ENCODE data around the gene SERPINC1.
"Not testable (repeated sequence)": the region's sequence is repeated elsewhere in the genome, so short reads cannot be mapped to it uniquely, and the experiment has no call there.

The SERPINC1 gene

DNA sequence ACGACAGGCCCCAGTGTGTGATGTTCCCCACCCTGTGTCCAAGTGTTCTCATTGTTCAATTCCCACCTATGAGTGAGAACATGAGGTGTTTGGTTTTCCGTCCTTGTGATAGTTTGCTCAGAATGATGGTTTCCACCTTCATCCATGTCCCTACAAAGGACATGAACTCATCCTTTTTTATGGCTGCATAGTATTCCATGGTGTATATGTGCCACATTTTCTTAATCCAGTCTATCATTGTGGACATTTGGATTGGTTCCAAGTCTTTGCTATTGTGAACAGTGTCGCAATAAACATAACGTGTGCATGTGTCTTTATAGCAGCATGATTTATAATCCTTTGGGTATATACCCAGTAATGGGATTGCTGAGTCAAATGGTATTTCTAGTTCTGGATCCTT, 36.0 kb downstream of the SERPINC1 start:
- not testable (repeated sequence) for DNase-seq; H3K9me3 Mint-ChIP-seq; H3K4me3 Mint-ChIP-seq; ATAC-seq (replicated peaks); H3K27ac Mint-ChIP-seq; H3K27me3 Mint-ChIP-seq
- H3K4me1 Mint-ChIP-seq (ENCODE audit: low read depth in 2 of 2): peaks cover 9 to 14% of the 10 kb centered on the region in 2 donors
- H3K36me3 Mint-ChIP-seq (ENCODE audit: insufficient read depth): peaks cover 39% of the 10 kb centered on the region

GRCh38 chr1:173878251-173878650, 38.9 kb downstream of the SERPINC1 start:
- DNase-seq: no peak
- no peak overlapping the region for H3K4me3 Mint-ChIP-seq
- no peak for ATAC-seq (replicated peaks)
- H3K27me3 Mint-ChIP-seq: no peaks in the 10 kb centered on the region
- no peak overlapping the region for H3K27ac Mint-ChIP-seq
- peaks cover 0 to 16% of the 10 kb centered on the region in 2 donors for H3K4me1 Mint-ChIP-seq (ENCODE audit: low read depth in 2 of 2)
- H3K9me3 Mint-ChIP-seq: no peaks in the 10 kb centered on the region
- peaks cover 49% of the 10 kb centered on the region for H3K36me3 Mint-ChIP-seq (ENCODE audit: insufficient read depth)

- no peaks in the 10 kb centered on the region for H3K9me3 Mint-ChIP-seq
- H3K4me1 Mint-ChIP-seq (ENCODE audit: low read depth in 2 of 2): peaks cover 4 to 23% of the 10 kb centered on the region in 2 donors
- H3K36me3 Mint-ChIP-seq (ENCODE audit: insufficient read depth): peaks cover 46% of the 10 kb centered on the region
- H3K4me3 Mint-ChIP-seq: no peak overlapping the region
- ATAC-seq (replicated peaks) (no peak), DNase-seq (no peak)
- H3K27ac Mint-ChIP-seq: no peak overlapping the region
- H3K27me3 Mint-ChIP-seq: no peaks in the 10 kb centered on the region
Measured at GRCh38 chr1:173876732-173877131, 40.4 kb downstream of the SERPINC1 start.

GRCh38 chr1:173871500-173871899, 45.6 kb downstream of the SERPINC1 start:
- H3K36me3 Mint-ChIP-seq (ENCODE audit: insufficient read depth): peaks cover 57% of the 10 kb centered on the region
- H3K27ac Mint-ChIP-seq: peak overlapping the region; percentile 87 to 96
- no peaks in the 10 kb centered on the region for H3K27me3 Mint-ChIP-seq
- H3K4me3 Mint-ChIP-seq: peak overlapping the region; percentile 63 to 88
- DNase-seq: no peak
- peaks cover 31 to 53% of the 10 kb centered on the region in 2 donors for H3K4me1 Mint-ChIP-seq (ENCODE audit: low read depth in 2 of 2)
- ATAC-seq (replicated peaks): no peak
- no peaks in the 10 kb centered on the region for H3K9me3 Mint-ChIP-seq

DNA sequence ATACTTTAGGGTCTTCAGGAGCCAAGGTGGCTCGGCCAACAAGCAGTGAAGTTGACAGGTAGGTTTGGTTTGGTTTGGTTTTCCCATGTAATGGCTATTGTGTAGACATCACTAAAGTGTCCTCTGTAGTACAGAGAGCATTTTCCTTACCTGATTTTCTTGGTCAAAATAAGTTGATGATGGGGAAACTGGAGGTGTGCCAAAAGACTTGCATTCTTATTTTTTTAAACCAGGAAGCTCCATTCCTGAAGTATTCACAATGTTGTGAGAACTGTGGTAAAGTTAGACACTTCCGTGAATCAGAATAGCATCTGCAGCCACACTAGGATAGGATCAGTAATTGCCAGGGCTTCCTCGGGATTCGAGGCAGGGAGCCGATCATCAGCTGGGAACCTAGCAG, 46.0 kb downstream of the SERPINC1 start:
- ATAC-seq (replicated peaks) (no peak), DNase-seq (no peak)
- H3K4me1 Mint-ChIP-seq (ENCODE audit: low read depth in 2 of 2): peaks cover 35 to 57% of the 10 kb centered on the region in 2 donors
- peak overlapping the region; percentile 63 to 88 for H3K4me3 Mint-ChIP-seq
- H3K36me3 Mint-ChIP-seq (ENCODE audit: insufficient read depth): peaks cover 57% of the 10 kb centered on the region
- H3K27me3 Mint-ChIP-seq: no peaks in the 10 kb centered on the region
- no peaks in the 10 kb centered on the region for H3K9me3 Mint-ChIP-seq
- H3K27ac Mint-ChIP-seq: peak overlapping the region; percentile 87 to 96

GRCh38 chr1:173870252-173871075, 46.7 kb downstream of the SERPINC1 start:
- H3K4me3 Mint-ChIP-seq: peak overlapping the region; percentile 63 to 88
- peak; percentile 5 for ATAC-seq (replicated peaks)
- H3K27ac Mint-ChIP-seq: peak overlapping the region; percentile 87 to 96
- H3K4me1 Mint-ChIP-seq (ENCODE audit: low read depth in 2 of 2): peaks cover 41 to 58% of the 10 kb centered on the region in 2 donors
- H3K27me3 Mint-ChIP-seq: no peaks in the 10 kb centered on the region
- peak; percentile 11 to 35 (median 21) for DNase-seq
- peaks cover 57% of the 10 kb centered on the region for H3K36me3 Mint-ChIP-seq (ENCODE audit: insufficient read depth)
- no peaks in the 10 kb centered on the region for H3K9me3 Mint-ChIP-seq

DNA sequence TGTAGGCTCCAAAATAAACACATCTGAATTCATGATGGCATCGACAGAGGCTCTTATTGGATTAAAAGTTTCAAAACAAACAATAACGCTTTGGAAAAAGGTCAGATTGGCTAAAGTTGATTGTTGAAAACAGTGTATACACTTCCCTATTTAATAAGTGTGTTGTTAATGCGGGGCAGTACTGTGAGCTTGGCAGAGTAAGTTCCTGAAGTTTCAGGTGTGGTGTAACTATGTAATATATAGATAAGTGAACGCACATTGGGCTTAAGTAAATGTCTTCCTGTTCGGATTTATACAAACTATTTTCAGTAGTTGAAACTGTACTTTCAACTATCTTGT, 48.1 kb downstream of the SERPINC1 start:
- no peaks in the 10 kb centered on the region for H3K27me3 Mint-ChIP-seq
- H3K9me3 Mint-ChIP-seq: no peaks in the 10 kb centered on the region
- ATAC-seq (replicated peaks): no peak
- no peak for DNase-seq
- H3K36me3 Mint-ChIP-seq (ENCODE audit: insufficient read depth): peaks cover 63% of the 10 kb centered on the region
- peaks cover 52 to 73% of the 10 kb centered on the region in 2 donors for H3K4me1 Mint-ChIP-seq (ENCODE audit: low read depth in 2 of 2)
- peak overlapping the region; percentile 96 to 97 for H3K27ac Mint-ChIP-seq
- peak overlapping the region; percentile 88 to 99 for H3K4me3 Mint-ChIP-seq

GRCh38 chr1:173868266-173869020, 48.7 kb downstream of the SERPINC1 start, which contains the start of gene ZBTB37:
Gene ZBTB37, plus strand, starts transcription at chr1:173868380. Its CDS starts 1,846 bp downstream, at chr1:173870226.
- H3K4me1 Mint-ChIP-seq (ENCODE audit: low read depth in 2 of 2): peaks cover 56 to 73% of the 10 kb centered on the region in 2 donors
- peak within 1 kb of the TSS; percentile 88 to 99 for H3K4me3 Mint-ChIP-seq
- ATAC-seq (replicated peaks) (peak; percentile 54), DNase-seq (peak; percentile 72 to 80 (median 80))
- no peaks in the 10 kb centered on the region for H3K9me3 Mint-ChIP-seq
- H3K27ac Mint-ChIP-seq: peak within 1 kb of the TSS; percentile 96 to 97
- H3K36me3 Mint-ChIP-seq (ENCODE audit: insufficient read depth): peaks cover 64% of the 10 kb centered on the region
- H3K27me3 Mint-ChIP-seq: no peaks in the 10 kb centered on the region

GRCh38 chr1:173867753-173868265, 49.3 kb downstream of the SERPINC1 start, which contains the start of gene GAS5:
Gene GAS5, minus strand, starts transcription at chr1:173867989.
- peaks cover 70% of the 10 kb centered on the region for H3K36me3 Mint-ChIP-seq (ENCODE audit: insufficient read depth)
- peak within 1 kb of the TSS; percentile 88 to 99 for H3K4me3 Mint-ChIP-seq
- H3K9me3 Mint-ChIP-seq: no peaks in the 10 kb centered on the region
- ATAC-seq (replicated peaks) (peak; percentile 77), DNase-seq (peak; percentile 97 to 99 (median 98))
- H3K27ac Mint-ChIP-seq: peak within 1 kb of the TSS; percentile 96 to 97
- no peaks in the 10 kb centered on the region for H3K27me3 Mint-ChIP-seq
- peaks cover 56 to 69% of the 10 kb centered on the region in 2 donors for H3K4me1 Mint-ChIP-seq (ENCODE audit: low read depth in 2 of 2)

DNA sequence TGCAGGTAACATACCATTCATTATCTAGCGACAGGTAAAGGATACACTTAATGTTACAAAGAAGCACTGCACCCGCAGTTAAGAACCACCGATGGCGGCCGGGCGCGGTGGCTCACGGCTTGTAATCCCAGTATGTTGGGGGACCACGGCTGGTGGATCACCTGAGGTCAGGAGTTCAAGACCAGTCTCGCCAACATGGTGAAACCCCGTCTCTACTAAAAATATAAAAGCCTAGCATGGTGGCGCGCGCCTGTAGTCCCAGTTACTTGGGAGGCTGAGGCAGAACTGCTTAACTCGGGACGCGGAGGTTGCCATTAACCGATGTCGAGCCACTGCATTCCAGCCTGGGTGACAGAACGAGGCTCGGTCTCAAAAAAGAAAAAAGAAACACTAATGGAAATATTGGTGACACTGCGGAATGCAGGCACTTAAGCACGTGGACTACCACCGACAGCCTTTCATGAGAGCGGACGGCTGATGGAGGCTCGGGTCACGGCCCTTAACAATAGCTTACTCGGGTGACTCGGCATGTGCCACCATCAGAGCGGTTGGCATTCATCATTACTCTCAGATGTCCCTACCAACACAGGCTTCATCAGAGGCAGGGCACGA, 49.9 kb downstream of the SERPINC1 start:
- H3K9me3 Mint-ChIP-seq: no peaks in the 10 kb centered on the region

GRCh38 chr1:173866413-173867115, 50.6 kb downstream of the SERPINC1 start:
- peak overlapping the region; percentile 96 to 97 for H3K27ac Mint-ChIP-seq
- H3K9me3 Mint-ChIP-seq: no peaks in the 10 kb centered on the region
- H3K4me1 Mint-ChIP-seq (ENCODE audit: low read depth in 2 of 2): peaks cover 51 to 65% of the 10 kb centered on the region in 2 donors
- H3K36me3 Mint-ChIP-seq (ENCODE audit: insufficient read depth): peaks cover 76% of the 10 kb centered on the region
- H3K4me3 Mint-ChIP-seq: peak overlapping the region; percentile 88 to 99
- ATAC-seq (replicated peaks) (no peak), DNase-seq (no peak)
- no peaks in the 10 kb centered on the region for H3K27me3 Mint-ChIP-seq

More for the DNA sequence above, 49.9 kb downstream of the SERPINC1 start:
- no peak for ATAC-seq (replicated peaks)
- peak overlapping the region; percentile 88 to 99 for H3K4me3 Mint-ChIP-seq
- peaks cover 76% of the 10 kb centered on the region for H3K36me3 Mint-ChIP-seq (ENCODE audit: insufficient read depth)
- H3K27ac Mint-ChIP-seq: peak overlapping the region; percentile 96 to 97
- H3K27me3 Mint-ChIP-seq: no peaks in the 10 kb centered on the region
- H3K4me1 Mint-ChIP-seq (ENCODE audit: low read depth in 2 of 2): peaks cover 54 to 68% of the 10 kb centered on the region in 2 donors
- no peak for DNase-seq

DNA sequence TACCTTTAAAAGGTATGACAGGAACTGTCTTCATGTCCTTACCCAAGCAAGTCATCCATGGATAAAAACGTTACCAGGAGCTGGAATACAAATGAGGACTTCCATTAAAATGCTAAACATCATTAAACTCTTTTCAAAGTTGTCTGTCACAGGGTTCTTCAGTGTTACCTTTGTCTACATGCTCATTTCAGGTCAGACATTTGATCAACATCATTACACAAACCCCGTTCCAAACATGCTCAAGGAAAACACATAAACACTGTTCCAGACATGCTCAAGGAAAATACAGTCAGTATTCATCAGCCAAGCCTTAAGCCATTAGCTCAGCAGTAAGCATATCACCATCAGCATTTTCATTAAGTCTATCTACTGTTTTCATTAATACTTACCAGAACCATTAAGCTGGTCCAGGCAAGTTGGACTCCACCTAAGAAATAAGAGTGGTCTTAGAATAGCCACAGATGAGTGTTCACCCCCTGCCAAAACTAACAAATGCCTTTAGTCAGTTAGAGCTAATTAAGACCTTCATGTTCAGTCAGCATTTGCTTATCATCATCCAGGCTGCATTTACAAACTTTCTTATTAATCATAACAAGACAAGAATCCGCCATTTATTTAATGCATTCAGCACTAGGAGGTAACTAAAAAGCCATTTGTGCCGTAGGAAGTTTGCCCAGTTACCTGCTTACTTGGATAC, 51.5 kb downstream of the SERPINC1 start:
- Mint-ChIP-seq H3K4me3 (peak overlapping the region; percentile 88 to 99), H3K27me3 (no peaks in the 10 kb centered on the region), H3K4me1 (ENCODE audit: low read depth in 2 of 2) (peaks cover 48 to 57% of the 10 kb centered on the region in 2 donors), H3K36me3 (ENCODE audit: insufficient read depth) (peaks cover 80% of the 10 kb centered on the region), H3K27ac (peak overlapping the region; percentile 96 to 97), H3K9me3 (no peaks in the 10 kb centered on the region)
- DNase-seq (no peak), ATAC-seq (replicated peaks) (no peak)

Data from effector memory CD8-positive, alpha-beta T cell (primary cell).